NCI-H2196 treated with DMSO at 0.1 percent for 48 hours (cell line): ENCODE measurements around the gene CRAMP1.
A peak's percentile ranks its signal among the peaks of the same experiment; 100 is the strongest.
"Not testable (repeated sequence)": the region's sequence is repeated elsewhere in the genome, so short reads cannot be mapped to it uniquely, and the experiment has no call there.

Experiments used
- DNase-seq: peaks from one replicate; lab custom pipeline; 2025; ENCODE audit not compliant: unreplicated experiment; lab: John Stamatoyannopoulos, UW

CRAMP1 gene

GRCh38 chr16:1677942-1678499 is 65.9 kb downstream of the CRAMP1 start, which contains the start of gene JPT2:
Gene JPT2 (plus strand): TSS chr16:1678279. CDS start chr16:1678313, 34 bp downstream.
- peak; percentile 96 for DNase-seq

GRCh38 chr16:1678500-1679098 is 66.4 kb downstream of the CRAMP1 start:
- DNase-seq, result no peak

DNA sequence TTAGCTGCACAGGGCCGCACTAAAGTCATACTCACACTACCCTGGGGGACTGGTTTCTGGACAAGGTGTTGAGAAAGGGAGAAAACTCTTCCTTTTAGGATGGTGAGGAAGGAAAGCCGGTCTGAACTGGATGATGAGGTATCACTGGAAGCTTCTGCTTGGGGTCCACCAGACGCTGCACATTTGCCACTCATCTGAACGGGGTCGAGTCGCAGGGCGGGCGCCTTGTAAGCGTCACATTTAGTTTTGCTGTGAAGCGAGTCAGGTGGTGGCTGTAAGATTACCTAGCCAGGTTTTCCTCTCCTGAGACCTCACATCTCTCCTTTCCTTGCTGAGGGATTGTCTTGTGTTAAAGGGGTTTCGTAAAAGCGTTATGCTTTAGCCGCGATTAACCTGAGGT is 68.2 kb downstream of the CRAMP1 start:
- DNase-seq, result no peak

GRCh38 chr16:1681032-1681431 is 68.9 kb downstream of the CRAMP1 start:
- DNase-seq, result no peak

DNA sequence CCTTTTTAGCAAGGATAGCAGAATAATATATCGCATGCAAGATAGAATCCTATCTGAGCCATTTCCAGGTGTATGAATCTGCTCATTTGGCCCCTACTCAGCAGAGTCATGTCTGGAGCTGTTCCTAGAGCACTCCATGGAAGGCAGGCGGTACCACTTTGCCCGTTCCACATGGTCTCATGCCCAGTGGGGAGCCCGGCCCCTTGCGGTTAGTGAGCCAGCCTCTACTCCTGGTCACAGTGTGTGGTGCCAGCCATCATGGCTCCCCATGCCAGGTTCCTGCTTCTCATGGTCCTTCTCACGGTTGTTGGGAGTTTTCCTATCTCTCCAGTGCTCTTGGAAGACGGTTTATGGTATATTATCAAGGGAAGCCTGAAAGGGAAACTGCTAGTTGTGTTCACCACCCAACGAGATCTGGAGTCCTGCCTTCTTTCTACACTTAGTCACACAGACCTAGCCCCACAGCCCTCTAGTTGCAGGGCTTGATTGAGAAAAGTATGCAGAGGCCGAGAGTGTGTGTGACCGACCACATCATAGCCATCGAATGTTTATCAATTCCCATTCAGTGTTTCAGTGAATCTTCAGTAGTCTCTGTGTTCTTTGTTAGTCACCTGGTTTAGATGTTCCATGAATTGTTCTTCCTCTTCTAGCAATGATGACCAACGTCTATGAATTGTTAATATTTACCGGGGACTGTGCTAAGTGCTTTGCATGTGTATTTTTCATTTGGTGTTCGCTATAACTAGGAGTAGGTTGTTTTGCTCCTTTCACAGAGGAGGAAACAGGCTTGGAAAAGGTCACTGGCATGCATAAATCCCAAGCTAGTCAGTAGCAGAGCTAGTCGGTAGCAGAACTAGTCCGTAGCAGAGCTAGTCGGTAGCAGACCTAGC is 75.5 kb downstream of the CRAMP1 start:
- DNase-seq, result no peak

DNA sequence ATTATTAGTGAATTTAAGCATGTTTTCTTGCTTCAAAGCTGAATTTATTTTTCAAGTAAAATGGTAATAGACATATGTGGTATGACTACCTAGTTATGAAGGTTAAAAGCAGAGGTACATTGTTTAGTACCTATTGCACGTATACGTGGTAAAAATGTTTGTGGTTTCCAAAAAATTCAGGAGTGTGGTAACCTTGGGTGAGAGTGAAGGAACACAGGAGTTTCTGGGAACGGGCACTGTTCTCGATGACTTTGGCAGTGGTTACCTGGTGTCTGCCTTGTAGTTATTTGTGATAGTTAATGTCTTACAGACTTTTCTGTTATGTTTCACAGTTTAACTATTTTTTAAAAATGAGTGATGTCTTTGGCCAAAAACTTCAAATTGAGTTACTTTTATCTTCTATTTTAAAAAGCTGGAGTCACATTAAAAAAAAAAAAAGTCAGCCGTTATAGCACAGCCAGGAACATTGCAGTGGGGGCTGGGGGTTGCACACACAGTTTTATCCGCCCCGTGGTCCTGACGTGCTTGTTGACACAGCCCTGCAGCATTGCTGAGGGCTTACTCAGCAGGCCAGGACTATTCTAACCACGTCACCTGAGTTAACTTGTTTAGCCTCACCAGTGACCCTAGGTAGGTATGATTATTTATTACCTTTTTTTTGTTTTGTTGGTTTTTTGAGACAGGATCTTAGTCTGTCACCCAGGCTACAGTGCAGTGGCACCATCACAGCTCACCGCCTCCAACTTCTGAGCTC is 76.8 kb downstream of the CRAMP1 start:
- DNase-seq, result no peak

DNA sequence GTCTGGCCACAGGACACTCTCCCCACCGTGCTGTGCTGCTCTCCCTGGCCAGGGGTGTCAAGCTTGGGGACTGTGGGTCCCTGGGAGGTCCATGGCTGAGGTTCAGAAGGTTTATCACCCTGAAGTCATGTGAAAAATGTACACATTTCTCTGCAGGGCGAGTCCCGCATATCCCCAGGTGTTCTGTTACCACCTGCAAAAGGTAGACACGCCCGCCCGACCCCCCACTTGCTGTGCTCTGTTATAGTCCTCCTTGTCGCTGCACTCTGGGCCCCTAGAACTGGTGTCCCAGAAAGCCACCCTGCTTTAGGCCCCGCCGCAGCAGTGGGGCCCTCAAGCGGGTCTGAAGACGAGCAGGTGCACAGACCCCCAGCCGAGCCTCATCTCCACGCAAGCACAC is 77.7 kb downstream of the CRAMP1 start:
- no peak for DNase-seq

DNA sequence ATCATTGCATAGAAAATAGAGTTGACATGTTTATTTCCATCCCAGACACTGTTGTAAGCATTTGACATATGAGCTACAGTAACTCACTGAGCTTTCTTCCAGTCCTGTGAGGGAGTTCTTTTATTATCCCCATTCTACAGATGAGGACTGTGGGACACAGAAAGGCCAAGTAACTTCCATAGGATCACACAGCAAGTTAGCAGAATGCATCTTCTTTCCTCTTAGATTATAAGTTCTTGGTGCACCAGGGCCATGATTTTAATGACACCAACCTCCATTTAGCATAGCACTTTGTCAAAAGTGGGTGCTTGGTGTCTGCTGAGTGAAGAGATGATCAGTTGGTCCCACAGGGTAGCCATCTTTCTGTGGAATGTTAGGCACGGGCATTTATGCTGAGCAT is 78.7 kb downstream of the CRAMP1 start:
- no peak for DNase-seq

GRCh38 chr16:1691276-1691675 is 79.1 kb downstream of the CRAMP1 start:
- no peak for DNase-seq

DNA sequence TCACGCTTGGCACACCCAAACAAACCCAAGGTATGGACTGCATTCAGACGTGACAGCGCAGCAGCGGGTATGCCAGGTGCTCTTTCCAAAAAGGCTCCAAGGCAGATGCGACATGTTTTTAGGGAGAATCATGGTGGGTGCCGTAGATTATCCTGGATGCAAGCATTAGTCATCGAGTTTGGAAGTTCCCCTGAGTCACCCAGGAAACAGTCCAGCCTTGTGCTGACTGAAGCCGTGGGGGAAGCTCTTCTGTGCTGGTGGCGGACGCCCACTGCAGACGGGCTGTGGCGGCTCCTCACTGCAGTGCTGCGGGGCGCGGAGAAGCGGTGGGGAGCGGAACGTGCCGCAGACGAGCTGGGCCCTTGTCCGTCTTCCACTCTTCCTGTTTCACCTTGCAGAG is 79.8 kb downstream of the CRAMP1 start:
- no peak for DNase-seq

DNA sequence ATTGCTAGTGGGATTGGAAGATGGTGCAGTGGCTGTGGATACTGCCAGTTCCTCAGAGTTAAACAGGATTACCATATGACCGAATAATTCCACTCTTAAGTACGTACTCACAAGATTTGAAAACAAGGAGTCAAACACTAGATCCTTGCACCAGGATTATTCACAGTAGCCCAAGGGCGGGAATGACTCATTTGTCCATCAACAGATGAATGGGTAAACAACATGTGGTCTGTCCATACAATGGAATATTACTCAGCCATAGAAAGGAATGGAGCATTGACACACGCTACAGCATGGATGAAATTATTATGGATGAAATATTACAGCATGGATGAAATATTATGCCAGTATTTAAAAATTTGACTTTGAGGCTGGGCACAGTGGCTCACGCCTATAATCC is 84.7 kb downstream of the CRAMP1 start:
- no peak for DNase-seq

- no peak for DNase-seq
These were observed 86.5 kb downstream of the CRAMP1 start for GRCh38 chr16:1698680-1699079.

- no peak for DNase-seq
These were observed 88.1 kb downstream of the CRAMP1 start for GRCh38 chr16:1700246-1700645.

GRCh38 chr16:1701216-1701878 is 89.2 kb downstream of the CRAMP1 start:
- DNase-seq, result no peak

- DNase-seq, result not testable (repeated sequence)
These were observed 93.1 kb downstream of the CRAMP1 start for GRCh38 chr16:1705324-1705687.

DNA sequence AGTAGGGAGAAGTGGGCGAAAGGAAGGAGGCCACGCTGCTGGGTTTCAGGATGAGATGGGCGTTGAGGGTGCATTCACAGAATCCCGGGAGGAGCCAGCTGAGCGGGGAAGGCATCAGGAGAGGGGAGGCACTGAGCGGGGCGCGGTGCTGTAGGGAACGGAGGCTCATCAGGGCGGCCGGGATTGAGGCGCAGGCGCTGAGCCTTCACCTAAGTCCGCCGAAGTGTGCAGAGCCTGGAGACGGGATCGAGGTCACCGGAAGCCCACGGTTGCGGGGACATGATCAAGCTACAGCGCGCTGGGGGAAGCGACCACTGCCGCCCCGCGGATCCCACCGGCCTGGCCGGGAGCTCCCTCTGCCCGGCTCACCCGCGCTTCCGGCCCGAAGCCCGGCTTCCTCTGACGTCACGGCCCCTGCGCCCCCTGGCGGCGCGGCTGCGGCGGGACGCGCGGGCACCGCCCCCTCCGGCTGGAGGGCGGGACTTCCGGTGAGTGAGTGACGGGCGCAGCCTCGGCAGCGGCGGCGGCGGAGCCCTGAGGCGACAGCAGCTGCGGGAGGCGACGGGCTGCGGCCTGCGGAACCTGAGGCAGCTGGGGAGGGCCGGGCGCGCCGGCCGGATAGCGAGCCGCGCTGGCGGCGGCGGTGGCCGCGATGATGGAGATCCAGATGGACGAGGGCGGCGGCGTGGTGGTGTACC is 93.7 kb downstream of the CRAMP1 start, which contains the start of gene MAPK8IP3:
Gene MAPK8IP3, plus strand, starts transcription at position 508 of the 698 bp plus-strand sequence. Its CDS starts 145 bp downstream, at position 653.
- DNase-seq, result peak; percentile 74

DNA sequence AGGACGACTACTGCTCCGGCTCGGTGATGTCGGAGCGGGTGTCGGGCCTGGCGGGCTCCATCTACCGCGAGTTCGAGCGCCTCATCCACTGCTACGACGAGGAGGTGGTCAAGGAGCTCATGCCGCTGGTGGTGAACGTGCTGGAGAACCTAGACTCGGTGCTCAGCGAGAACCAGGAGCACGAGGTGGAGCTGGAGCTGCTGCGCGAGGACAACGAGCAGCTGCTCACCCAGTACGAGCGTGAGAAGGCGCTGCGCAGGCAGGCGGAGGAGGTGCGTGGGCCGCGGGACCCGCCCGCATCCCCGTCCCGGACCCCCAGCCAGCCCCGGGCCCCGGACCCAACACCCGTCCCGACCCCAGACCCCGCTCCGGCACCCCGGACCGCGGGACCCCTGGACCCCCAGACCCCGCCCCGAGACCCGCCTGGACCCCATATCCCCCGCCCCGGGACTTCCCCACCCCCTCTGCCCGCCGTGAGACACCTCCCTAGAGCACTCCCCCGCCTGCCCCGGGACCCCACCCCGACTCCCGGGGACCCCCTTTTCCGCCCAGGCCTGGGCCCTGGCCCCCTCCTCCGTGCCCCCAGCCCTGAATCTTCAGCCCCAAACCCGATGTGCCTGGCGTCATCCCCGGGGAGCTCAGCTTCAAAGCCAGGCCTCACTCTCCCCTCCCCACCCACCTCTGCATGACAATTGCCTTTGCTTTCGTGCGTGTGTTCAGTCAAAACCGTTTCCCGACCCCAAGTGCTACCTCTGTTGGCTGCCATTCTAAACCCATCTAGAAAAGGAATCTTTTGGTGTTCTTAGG is 94.4 kb downstream of the CRAMP1 start:
- DNase-seq, result no peak

- DNase-seq, result no peak
These were observed 95.1 kb downstream of the CRAMP1 start for GRCh38 chr16:1707193-1707790.
